ENCODE results near the gene ZNF474.

- no peak for TF ChIP-seq REST (IDR thresholded peaks at IDR 0.05; ENCODE audit: insufficient replicate concordance, low read depth)
- TF ChIP-seq, protein P1, sequence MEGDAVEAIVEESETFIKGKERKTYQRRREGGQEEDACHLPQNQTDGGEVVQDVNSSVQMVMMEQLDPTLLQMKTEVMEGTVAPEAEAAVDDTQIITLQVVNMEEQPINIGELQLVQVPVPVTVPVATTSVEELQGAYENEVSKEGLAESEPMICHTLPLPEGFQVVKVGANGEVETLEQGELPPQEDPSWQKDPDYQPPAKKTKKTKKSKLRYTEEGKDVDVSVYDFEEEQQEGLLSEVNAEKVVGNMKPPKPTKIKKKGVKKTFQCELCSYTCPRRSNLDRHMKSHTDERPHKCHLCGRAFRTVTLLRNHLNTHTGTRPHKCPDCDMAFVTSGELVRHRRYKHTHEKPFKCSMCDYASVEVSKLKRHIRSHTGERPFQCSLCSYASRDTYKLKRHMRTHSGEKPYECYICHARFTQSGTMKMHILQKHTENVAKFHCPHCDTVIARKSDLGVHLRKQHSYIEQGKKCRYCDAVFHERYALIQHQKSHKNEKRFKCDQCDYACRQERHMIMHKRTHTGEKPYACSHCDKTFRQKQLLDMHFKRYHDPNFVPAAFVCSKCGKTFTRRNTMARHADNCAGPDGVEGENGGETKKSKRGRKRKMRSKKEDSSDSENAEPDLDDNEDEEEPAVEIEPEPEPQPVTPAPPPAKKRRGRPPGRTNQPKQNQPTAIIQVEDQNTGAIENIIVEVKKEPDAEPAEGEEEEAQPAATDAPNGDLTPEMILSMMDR (IDR thresholded peaks at IDR 0.05; ENCODE audit: insufficient read depth, low read length), result no peak
- no peak for TF ChIP-seq GABPA (IDR thresholded peaks at IDR 0.05; ENCODE audit: low read depth)
Observed at GRCh38 chr5:122179701-122180100, 50.4 kb downstream of the ZNF474 start.
